ENCODE results near the gene COL4A1.

DNA sequence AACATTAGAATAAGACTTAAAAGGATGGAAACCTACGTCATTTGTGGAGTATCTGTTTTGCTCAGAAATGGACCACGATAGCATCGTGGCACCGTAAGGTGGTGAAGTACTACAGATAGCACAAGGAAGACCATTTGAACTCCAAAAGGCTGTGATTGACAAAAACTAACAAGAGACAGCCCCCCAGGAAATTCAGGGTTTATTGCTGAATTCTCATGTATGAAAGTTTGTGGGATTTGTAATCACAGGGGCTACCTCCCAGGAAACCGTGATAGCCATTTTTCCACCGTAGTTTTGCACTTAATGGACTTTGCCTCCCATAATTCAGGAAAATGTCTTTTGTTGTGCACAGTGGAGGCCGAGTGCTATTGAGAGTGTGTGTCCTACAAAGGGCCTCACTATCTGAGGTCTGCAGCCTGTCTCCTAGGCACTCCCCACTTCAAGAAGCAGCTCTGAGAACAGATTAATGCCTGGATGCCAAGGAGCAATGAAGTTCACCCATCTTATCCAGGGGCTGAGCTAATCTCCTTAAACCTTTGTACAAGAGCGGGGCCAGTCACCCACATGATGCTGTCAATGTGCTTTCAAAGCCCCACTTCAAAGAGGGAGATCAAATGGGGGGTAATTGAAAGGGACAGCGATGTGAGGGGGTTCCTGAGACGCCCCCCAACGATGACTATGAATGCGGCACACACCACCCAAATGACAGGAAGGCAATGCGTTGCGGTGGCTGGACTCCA lies 182.6 kb downstream of the COL4A1 start:
- TF ChIP-seq, protein P1, sequence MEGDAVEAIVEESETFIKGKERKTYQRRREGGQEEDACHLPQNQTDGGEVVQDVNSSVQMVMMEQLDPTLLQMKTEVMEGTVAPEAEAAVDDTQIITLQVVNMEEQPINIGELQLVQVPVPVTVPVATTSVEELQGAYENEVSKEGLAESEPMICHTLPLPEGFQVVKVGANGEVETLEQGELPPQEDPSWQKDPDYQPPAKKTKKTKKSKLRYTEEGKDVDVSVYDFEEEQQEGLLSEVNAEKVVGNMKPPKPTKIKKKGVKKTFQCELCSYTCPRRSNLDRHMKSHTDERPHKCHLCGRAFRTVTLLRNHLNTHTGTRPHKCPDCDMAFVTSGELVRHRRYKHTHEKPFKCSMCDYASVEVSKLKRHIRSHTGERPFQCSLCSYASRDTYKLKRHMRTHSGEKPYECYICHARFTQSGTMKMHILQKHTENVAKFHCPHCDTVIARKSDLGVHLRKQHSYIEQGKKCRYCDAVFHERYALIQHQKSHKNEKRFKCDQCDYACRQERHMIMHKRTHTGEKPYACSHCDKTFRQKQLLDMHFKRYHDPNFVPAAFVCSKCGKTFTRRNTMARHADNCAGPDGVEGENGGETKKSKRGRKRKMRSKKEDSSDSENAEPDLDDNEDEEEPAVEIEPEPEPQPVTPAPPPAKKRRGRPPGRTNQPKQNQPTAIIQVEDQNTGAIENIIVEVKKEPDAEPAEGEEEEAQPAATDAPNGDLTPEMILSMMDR (IDR thresholded peaks at IDR 0.05; ENCODE audit: low read length): no peak
- TF ChIP-seq EZH2 (IDR thresholded peaks at IDR 0.05; ENCODE audit: borderline replicate concordance, low read length): no peak

Data from OCI-LY1 (cell line).